HL-60 (cell line): Measurements from ENCODE around the gene DZIP3.

ENCODE experiments used
- DNase-seq, 2 experiments: peaks; one replicate each; pipeline ENCODE4 v3.0.0-alpha.2; 2010 to 2020; ENCODE audit warnings: low read depth in 1 of 2, low spot score in 1 of 2
- H3K27ac ChIP-seq: fragments of 250-450 bp; sonication (Bioruptor Pico); replicated peaks from 2 replicates; pipeline ENCODE4 v1.5.1; 2020; ENCODE audit warnings: mild to moderate bottlenecking, moderate library complexity
- H3K27me3 ChIP-seq: fragments of 250-450 bp; sonication (Bioruptor Pico); 2 replicates; pipeline ENCODE4 v1.5.1; 2021; ENCODE audit warnings: mild to moderate bottlenecking, moderate library complexity; ENCODE audit not compliant: insufficient read depth, poor library complexity, severe bottlenecking
- H3K4me3 ChIP-seq: replicated peaks from 2 replicates; pipeline ENCODE4 v1.5.1; 2011; ENCODE audit warnings: mild to moderate bottlenecking, control low read depth, low read length; ENCODE audit not compliant: insufficient read depth
- CTCF ChIP-seq: IDR thresholded peaks from one replicate; pipeline ENCODE4 v1.5.1; 2011; ENCODE audit warnings: low read length, control low read depth, inconsistent platforms; ENCODE audit not compliant: insufficient read depth
- GABPA ChIP-seq: IDR thresholded peaks from 2 replicates; pipeline ENCODE4 v1.6.1; 2012; ENCODE audit warnings: low read depth
- POLR2AphosphoS5 ChIP-seq: IDR thresholded peaks from 2 replicates; pipeline ENCODE4 v1.6.1; 2012; ENCODE audit warnings: low read depth
- SPI1 ChIP-seq: IDR thresholded peaks from 2 replicates; pipeline ENCODE4 v1.6.1; 2012; ENCODE audit warnings: low read depth, mild to moderate bottlenecking, borderline replicate concordance
- TF ChIP-seq, protein P1 (sequence below): IDR thresholded peaks from 2 replicates; pipeline ENCODE4 v1.6.1; 2012; ENCODE audit warnings: low read depth; ENCODE audit not compliant: insufficient replicate concordance

The DZIP3 gene

DNA sequence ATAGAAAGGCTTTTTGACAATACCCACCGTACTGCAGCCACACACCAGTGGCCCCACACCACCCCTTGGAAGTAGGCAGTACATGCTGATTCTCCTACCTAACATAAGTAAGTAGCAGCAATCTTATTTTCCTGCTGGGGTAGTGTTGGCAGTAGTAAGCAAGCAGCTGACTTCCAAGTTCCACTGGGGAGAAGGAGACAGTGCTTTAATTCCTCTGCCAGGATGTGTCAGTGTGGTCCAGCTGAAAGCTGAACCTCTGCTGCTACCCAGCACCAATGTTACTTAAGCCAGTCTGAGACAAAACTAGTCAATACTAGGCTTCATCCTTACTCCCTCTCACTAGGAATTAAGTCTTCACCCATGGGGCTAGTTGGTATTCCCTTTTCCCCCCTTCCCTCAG, 74.7 kb downstream of the DZIP3 start:
- H3K27ac ChIP-seq, result no peak overlapping the region
- no peak for DNase-seq
- H3K27me3 ChIP-seq, result no peaks in the 10 kb centered on the region
- H3K4me3 ChIP-seq, result no peak overlapping the region
- no peak for TF ChIP-seq GABPA
- TF ChIP-seq, protein P1, sequence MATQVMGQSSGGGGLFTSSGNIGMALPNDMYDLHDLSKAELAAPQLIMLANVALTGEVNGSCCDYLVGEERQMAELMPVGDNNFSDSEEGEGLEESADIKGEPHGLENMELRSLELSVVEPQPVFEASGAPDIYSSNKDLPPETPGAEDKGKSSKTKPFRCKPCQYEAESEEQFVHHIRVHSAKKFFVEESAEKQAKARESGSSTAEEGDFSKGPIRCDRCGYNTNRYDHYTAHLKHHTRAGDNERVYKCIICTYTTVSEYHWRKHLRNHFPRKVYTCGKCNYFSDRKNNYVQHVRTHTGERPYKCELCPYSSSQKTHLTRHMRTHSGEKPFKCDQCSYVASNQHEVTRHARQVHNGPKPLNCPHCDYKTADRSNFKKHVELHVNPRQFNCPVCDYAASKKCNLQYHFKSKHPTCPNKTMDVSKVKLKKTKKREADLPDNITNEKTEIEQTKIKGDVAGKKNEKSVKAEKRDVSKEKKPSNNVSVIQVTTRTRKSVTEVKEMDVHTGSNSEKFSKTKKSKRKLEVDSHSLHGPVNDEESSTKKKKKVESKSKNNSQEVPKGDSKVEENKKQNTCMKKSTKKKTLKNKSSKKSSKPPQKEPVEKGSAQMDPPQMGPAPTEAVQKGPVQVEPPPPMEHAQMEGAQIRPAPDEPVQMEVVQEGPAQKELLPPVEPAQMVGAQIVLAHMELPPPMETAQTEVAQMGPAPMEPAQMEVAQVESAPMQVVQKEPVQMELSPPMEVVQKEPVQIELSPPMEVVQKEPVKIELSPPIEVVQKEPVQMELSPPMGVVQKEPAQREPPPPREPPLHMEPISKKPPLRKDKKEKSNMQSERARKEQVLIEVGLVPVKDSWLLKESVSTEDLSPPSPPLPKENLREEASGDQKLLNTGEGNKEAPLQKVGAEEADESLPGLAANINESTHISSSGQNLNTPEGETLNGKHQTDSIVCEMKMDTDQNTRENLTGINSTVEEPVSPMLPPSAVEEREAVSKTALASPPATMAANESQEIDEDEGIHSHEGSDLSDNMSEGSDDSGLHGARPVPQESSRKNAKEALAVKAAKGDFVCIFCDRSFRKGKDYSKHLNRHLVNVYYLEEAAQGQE, result no peak
- TF ChIP-seq CTCF, result no peak
- no peak for TF ChIP-seq SPI1
- no peak for TF ChIP-seq POLR2AphosphoS5

DNA sequence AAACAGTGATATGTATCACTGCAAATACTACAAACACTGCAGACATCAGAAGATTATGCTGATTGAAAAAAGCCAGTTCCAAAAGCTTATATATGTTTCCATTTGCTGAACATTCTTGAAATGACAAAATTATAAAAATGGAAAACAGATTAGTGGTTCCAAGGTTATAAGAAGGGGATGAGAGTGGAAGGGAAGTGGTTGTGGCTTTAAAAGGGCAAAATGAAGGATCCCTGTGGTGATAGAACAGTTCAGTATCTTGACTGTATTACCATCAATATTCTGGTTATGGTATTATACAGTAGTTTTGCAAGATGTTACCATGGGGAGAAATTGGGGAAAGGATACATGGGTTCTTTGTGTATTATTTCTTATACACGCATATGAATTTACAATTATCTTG, 77.8 kb downstream of the DZIP3 start:
- Histone ChIP-seq H3K27me3 (no peaks in the 10 kb centered on the region), H3K27ac (no peak overlapping the region), H3K4me3 (no peak overlapping the region)
- TF ChIP-seq POLR2AphosphoS5, result no peak
- TF ChIP-seq GABPA, result no peak
- TF ChIP-seq, protein P1, result no peak
- TF ChIP-seq SPI1, result no peak
- TF ChIP-seq CTCF, result no peak
- no peak for DNase-seq

DNA sequence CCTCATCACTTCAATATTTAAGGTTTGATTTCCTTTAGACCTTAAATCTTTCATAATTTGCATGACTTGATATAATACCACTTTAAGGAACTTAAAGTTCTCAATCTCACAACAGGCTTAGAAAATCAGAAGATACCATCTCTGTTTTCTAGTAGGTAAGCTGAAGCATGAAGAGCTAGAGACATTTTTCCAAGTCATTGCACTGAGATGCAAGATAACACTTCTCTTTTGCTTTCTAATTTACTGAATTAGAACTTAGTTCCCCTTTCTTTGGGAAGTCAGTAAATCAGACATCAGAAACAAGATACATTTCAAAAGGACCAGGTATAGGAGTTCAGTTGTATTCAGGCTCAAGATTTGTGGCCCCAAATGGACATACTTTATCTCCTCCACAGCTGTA, 79.7 kb downstream of the DZIP3 start:
- Histone ChIP-seq H3K27ac (no peak overlapping the region), H3K27me3 (no peaks in the 10 kb centered on the region), H3K4me3 (no peak overlapping the region)
- TF ChIP-seq SPI1, result 0 out of 2 replicates have a peak, but pooled peaks have one; percentile 5
- no peak for TF ChIP-seq POLR2AphosphoS5
- TF ChIP-seq, protein P1, result no peak
- no peak for DNase-seq

- no peak for TF ChIP-seq GABPA
- TF ChIP-seq POLR2AphosphoS5, result no peak
- TF ChIP-seq SPI1, result no peak
- no peak for TF ChIP-seq CTCF
- no peak overlapping the region for H3K27ac ChIP-seq
- no peak for DNase-seq
- no peak overlapping the region for H3K4me3 ChIP-seq
- H3K27me3 ChIP-seq, result no peaks in the 10 kb centered on the region
Measured at GRCh38 chr3:108672701-108673100, 83.2 kb downstream of the DZIP3 start.
